ENCODE measurements around the gene CDCA7.

- no peak for TF ChIP-seq ZNF274 (IDR thresholded peaks at IDR 0.05; ENCODE audit: low read depth, low read length)
- TF ChIP-seq YY1 (IDR thresholded peaks at IDR 0.05; ENCODE audit: insufficient read depth, insufficient read length) = no peak
- TF ChIP-seq SUZ12 (IDR thresholded peaks at IDR 0.05; ENCODE audit: extremely low read depth, insufficient read depth, insufficient read length) = no peak
Measured at GRCh38 chr2:173402405-173402974, 47.8 kb downstream of the CDCA7 start.

All from NT2/D1 (cell line).